T-helper 9 cell (primary cell): ENCODE measurements around the gene KRAS.

Experiments
- DNase-seq: peaks from one replicate; pipeline ENCODE4 v3.0.0-alpha.2; 2020

The KRAS gene

DNA sequence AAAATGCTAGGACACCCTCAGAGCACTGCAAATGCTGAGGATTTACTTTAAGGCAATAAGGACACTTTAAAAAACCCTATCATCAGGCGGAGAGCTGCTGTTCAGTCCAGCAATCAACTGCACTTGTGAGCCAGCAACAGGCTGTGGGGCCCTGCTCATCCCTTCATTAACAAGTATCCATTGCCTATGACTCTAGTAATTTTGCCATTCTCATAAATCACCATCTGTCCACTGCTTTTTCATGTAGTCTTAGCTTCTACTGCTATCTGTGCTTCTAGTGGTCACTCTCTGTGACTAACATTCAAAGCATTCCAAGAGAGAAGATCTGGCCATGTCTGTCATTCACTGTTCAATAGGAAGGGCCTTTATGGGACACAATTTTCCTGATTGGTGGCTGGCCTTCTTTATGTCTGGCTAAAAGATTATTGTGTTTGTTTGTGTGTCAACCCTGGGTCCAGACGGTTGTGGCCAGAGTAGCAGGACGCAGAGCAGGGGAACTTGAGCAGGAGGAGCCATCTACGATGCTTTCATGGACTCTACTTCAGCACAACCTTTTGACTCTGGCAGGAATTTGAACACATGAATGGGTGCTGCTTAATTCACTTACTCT is 3.6 kb upstream of the KRAS start:
- no peak for DNase-seq

- no peak for DNase-seq
These were observed 2.8 kb upstream of the KRAS start for GRCh38 chr12:25253371-25254068.

- DNase-seq, result no peak
These were observed 2.2 kb upstream of the KRAS start for GRCh38 chr12:25252946-25253345.

DNA sequence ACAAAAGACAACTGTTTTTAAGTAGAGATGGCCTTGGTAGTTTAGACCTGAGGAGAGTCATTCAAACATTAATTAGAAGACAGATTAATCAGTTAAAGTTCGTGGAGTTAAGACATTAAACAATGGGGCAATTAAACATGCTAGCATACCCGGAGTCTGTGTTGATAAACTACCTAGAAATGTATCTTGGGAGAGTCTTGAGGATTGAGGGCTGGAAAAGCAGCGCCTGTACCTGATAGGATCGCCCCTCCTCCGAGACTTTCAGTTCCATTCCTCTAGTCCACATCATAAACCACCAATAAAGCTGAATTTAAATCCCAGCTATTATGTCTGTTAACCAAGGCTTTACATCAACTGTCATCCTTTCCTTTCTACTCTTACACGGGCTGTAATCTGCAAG is 1.0 kb upstream of the KRAS start:
- DNase-seq, result no peak

DNA sequence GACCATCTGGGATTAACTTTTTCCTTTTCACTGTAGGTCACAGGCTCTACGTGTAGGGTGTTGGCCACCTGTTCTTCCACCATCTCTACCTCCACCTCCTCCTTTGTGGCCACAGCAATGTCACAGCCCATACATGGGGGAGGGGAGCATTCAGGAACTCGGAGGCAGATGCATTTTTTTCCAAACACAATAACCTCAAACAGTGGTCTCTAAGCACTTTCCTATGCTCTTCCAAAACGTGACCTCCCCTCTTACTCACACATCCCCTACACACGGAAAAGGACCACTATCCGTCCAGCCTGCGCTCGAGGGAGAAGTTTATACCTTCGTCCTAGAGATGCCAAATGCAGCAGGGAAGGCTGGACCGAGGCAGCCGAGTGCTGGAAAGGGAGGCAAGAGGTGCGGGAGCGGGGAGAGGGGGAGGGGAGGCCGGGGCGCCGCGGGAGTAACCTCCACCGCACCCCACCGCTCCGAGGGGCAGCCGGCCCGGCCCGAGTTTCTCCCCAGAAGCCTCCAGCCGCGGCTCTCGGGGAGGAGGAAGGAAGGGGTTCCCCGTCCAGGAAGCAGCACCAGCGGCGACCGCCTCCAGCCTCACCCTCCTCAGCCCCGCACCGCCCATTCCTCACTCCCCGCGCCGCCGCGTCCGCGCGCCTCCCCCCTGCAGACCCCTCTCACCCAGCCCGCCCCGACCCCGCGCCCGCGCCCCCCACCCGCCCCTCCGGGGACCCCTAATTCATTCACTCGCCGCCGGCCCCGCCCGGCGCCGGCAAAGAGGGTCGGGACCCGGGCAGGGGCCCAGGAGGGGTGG is 594 bp downstream of the KRAS start:
- peak; percentile 46 for DNase-seq

DNA sequence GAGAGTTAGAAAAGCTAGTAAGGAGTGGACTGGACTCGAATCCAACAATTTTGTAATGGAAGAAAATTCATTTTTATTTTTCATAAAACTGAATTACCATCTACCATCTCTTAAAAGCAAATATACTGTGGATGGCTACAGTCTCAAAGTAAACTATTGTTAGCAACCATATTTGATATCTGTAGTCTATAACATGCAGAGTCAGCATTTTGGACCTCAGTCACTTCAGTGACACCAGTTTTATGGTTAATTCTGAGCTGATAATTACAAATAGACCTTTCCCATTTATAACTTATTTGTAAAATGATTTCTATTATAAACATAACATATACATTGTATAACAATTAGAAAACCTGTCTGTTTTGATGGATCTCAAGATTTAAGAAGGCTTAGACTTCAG is 2.0 kb downstream of the KRAS start:
- DNase-seq, result no peak

DNA sequence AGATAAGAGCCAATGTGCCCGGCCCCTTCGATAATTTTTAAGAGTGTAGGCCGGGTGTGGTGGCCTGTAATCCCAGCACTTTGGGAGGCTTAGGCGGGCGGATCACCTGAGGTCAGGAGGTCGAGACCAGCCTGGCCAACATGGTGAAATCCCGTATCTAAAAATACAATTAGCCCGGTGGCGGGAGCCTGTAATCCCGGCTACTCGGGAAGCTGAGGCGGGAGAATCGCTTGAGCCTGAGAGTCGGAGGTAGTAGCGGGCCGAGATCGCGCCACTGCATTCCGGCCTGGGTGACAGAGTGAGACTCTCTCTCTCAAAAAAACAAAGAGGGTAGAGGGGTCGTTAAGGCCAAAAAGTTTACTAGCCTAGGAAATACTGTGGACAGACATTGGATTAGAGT is 2.6 kb downstream of the KRAS start:
- DNase-seq, result no peak

GRCh38 chr12:25245491-25245890 is 5.2 kb downstream of the KRAS start:
- DNase-seq, result no peak

- DNase-seq, result no peak
These were observed 7.1 kb downstream of the KRAS start for GRCh38 chr12:25243680-25243990.

- DNase-seq, result no peak
These were observed 7.6 kb downstream of the KRAS start for GRCh38 chr12:25242981-25243679.

GRCh38 chr12:25241167-25242020 is 9.3 kb downstream of the KRAS start:
- peak; percentile 6 for DNase-seq

- DNase-seq, result no peak
These were observed 14.1 kb downstream of the KRAS start for GRCh38 chr12:25236626-25237025.

GRCh38 chr12:25236190-25236589 is 14.5 kb downstream of the KRAS start:
- DNase-seq, result no peak

- DNase-seq, result no peak
These were observed 37.4 kb downstream of the KRAS start for GRCh38 chr12:25213338-25213737.

DNA sequence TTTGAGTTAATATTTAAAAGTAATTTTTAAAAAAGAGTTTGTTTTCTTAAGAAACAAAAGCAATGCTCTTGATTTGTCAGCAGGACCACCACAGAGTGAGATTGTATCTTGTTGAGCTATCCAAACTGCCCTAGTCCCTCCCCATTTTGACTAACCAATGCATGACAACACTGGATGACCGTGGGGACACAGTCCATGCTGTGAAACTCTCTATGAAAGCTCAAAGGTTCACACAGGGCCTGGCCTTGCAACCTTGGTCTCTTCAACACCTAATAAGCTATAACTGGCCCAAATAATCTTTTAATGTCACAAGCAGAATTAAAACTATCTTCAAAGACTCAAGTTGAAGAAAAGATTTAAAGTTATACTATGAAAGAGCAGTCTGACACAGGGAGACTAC is 42.2 kb downstream of the KRAS start:
- no peak for DNase-seq

DNA sequence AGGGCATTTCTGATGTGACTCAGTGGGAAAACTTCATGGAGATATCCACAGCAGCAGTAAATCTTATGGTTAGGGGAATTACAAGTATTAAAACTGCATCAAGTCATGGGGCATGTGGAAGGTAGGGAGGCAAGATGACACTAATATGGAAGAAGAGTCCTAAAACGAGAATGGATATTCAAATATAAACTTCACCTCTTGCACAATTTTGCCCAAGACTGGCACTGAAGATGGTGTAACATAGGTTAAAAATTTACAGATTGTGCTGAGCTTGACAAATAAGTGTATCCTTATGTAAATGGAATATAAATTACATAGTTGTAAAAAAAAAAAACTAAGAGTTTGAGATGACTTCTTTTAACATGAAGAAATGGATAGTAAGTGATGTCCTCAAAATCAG is 42.9 kb downstream of the KRAS start:
- DNase-seq, result no peak

DNA sequence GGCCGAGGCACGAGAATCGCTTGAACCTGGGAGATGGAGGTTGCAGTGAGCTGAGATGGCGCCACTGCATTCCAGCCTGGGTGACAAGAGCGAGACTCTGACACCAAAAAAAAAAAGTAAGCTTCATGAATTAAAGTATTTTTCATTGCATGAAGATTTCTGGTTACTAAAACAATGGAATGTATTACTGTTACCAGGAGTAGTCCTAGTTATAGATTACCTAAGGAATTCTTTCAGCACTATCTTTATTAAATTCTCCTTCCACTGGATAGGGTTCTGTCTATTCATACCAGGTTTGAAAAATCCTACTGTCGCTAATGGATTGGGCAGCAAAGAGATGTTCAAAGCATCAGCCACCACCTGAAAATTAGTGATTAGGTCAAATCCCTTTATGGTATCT is 43.3 kb downstream of the KRAS start:
- no peak for DNase-seq

GRCh38 chr12:25202137-25202536 is 48.6 kb downstream of the KRAS start:
- no peak for DNase-seq

- no peak for DNase-seq
These were observed 50.0 kb downstream of the KRAS start for GRCh38 chr12:25200703-25201102.

DNA sequence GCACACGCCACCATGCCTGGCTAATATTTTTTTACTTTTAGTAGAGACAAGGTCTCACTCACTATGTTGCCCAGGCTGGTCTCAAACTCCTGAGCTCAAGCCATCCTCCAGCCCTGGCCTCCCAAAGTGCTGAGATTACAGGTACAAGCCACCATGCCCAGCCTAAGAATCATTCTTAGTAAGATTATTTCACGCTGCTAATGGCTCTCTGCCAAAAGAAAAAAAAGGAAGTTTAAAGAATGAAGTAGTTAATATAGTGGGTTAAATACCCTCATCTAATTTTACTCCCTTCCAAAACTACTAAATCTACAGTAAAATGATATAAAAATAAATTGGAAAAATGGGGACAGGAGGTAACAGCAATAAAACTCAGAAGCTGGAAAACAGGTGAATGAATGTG is 53.1 kb downstream of the KRAS start:
- no peak for DNase-seq

DNA sequence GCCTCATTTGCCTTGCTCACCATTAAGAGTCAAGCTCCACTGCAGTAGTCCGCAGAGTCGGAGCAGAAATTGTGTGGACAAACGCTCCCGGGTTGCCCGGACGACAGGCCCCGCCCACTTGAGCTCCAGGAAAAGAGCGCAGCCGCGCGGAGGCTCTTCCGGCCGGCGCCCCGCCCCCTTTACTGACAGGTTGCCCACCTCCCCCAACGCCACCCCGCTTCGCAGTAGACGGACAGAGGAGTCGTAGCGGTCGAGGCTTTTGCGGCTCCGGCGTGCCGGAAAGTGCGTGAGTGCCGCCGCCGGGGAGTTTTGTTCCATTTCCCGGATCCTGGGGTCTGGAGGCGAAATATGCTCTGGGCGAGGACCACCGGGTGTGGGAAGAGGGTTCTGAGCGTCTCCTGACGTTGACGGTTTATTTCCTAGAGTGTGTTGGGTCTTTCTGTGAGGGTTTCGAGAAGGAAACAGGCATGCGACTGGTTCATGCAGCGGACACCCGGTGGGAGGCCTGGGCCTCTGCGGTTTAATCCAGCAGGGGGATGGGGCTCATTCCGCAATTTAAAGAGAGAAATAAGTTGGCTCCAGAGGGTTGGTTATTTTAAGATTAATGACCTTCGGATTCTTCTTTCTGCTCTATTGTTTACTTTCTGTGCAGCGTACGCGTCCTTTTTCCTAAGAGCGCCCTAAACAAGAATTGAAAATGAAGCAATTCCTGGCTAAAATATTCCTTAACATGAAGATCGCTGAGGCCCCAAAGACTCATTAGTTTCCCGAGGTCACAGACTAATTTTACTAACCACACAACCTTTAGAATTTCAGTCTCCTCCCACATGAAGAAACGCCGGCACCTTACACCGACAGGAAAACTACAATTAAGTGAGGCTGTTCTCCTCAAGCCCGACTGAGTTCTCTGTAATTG is 55.4 kb downstream of the KRAS start, which contains the start of the genes DNAI7 and ETFRF1:
Gene DNAI7, minus strand, starts transcription at position 105 of the 916 bp plus-strand sequence. Its CDS starts 82 bp downstream, at position 23.
Gene ETFRF1, plus strand, starts transcription at position 182 of the 916 bp plus-strand sequence. CDS start 8,720 bp downstream, outside the sequence.
- DNase-seq, result peak; percentile 98
